Lower leg skin (tissue), 4 donors: ENCODE data around the gene MRPL36. TPM values are rescaled to one million over a fixed set of nuclear protein-coding genes. Genes with fewer than 3 reads are reported as not detected.

Source experiments
- DNase-seq, 2 donors: peaks; one replicate each; pipeline ENCODE4 v3.0.0-alpha.2; 2019; ENCODE audit warnings: low spot score in 2 of 2
- H3K4me3 ChIP-seq: fragments of 200-600 bp; sonication (generic); 2 replicates; pipeline ENCODE4 v1.5.1; 2017; ENCODE audit warnings: mild to moderate bottlenecking, low read depth; ENCODE audit not compliant: poor library complexity, severe bottlenecking
- POLR2A ChIP-seq, 2 donors: fragments of 450-650 bp; IDR thresholded peaks; one replicate each; pipeline ENCODE4 v1.6.1; 2016 to 2017; ENCODE audit warnings: antibody characterized with exemption in 2 of 2, mild to moderate bottlenecking in 1 of 2, moderate library complexity in 1 of 2
- WGBS, 2 donors: methylation state at CpG; one replicate each; pipeline ENCODE4 v1.1.5; 2018; 5-methylcytosine and 5-hydroxymethylcytosine counted together
- intact Hi-C: fragments of 100-400 bp; cut with DNase I; formaldehyde crosslinking; loops from one replicate; pipeline ENCODE4 v1.15.0; 2023; ENCODE audit warnings: low total_unique reads
- total RNA-seq, 4 donors: library from RNA; depleted of rRNA; stranded (reverse); fragments of >200 nt; gene quantifications; one replicate each; pipeline ENCODE4 v1.1.0, GENCODE V29; 2016
- TF ChIP-seq, protein P1 (sequence below), 3 donors: fragments of 450-650 bp; IDR thresholded peaks; one replicate each; pipeline ENCODE4 v1.5.1; 2016; ENCODE audit warnings: antibody characterized with exemption in 3 of 3, mild to moderate bottlenecking in 3 of 3, moderate library complexity in 2 of 3

Gene MRPL36
- total RNA-seq, 4 donors from 2014 or later: 34.6 to 59.4 (median 42.6) TPM

DNA sequence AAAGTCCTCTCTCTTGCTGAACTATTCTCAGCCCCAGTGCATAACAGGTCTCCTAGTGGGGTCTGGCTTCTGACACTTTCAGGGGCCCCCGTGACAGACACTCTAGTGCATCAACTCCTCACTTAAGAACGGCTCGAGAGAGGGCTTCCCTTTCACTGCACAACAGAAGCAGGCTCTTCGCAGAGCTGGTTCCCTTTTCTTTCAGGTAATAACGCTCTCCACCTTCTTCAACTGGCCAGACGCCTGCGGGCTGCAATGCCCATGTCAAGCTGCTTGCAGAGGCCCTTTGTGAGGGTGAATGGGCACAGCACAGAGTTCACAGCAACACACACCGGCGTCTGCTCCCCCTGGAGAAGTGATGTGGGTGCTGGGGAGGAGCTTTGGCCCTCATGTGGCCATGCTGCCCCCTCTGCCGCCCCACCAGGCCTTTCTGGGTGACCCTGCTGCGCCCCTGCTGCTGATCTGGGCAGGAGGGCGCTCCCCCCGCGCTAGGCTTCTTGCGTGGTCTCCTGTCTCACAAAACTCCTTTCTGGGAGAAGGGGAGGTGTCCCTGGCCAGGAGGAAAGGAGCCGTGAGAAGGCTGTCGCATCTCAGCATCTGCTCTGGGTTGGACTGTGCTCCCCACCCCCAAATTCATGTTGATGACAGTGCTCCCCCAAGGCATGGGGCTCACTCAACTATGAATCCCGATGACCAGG is 2.4 kb downstream of the MRPL36 start:
- WGBS, 2 donors: 90 to 91% methylated on average over 18 of the region's 18 CpGs
- DNase-seq: no peak
- intact Hi-C loops: no loop called here
- no peak overlapping the region for H3K4me3 ChIP-seq
- TF ChIP-seq, protein P1, sequence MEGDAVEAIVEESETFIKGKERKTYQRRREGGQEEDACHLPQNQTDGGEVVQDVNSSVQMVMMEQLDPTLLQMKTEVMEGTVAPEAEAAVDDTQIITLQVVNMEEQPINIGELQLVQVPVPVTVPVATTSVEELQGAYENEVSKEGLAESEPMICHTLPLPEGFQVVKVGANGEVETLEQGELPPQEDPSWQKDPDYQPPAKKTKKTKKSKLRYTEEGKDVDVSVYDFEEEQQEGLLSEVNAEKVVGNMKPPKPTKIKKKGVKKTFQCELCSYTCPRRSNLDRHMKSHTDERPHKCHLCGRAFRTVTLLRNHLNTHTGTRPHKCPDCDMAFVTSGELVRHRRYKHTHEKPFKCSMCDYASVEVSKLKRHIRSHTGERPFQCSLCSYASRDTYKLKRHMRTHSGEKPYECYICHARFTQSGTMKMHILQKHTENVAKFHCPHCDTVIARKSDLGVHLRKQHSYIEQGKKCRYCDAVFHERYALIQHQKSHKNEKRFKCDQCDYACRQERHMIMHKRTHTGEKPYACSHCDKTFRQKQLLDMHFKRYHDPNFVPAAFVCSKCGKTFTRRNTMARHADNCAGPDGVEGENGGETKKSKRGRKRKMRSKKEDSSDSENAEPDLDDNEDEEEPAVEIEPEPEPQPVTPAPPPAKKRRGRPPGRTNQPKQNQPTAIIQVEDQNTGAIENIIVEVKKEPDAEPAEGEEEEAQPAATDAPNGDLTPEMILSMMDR (IDR thresholded peaks at IDR 0.05): no peak
- no peak for TF ChIP-seq POLR2A (IDR thresholded peaks at IDR 0.05)

DNA sequence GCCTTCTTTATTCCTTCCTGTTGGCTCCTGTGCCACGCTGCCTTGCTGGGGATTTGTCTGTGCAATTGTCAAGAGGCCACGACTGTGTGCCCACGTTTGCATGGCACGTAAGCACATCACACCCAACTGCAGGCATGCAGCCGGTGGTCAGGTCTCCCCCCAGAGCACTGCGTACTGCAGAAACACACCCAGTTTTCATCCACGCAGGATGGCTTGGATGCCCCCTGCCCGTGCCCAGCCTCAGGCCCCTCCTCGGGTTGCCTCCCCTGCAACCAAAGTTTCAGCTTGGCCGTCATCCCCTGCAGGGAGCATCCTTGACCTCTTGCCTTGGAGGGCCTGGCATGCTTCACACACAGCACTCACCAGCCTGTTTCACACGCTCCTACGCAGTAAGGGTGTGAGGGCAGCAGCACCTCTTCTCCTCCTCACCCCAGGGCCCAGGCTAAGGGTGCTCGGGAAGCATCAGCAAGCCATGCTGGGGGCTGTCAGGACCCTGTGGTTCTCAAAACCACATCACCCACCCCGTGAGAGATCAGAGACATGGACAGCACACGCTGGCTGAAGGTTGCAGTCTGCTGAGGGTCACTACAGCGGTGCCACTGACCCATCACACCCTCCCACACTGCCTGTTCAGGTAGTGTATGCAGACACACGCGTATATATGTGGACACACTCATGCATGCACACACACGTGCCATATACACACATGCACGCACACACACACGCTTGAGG is 3.1 kb downstream of the MRPL36 start:
- intact Hi-C loops: no loop called here
- 84 to 90% methylated on average over 18 to 21 of the region's 21 CpGs for WGBS, 2 donors
- TF ChIP-seq POLR2A (IDR thresholded peaks at IDR 0.05): no peak
- TF ChIP-seq, protein P1 (IDR thresholded peaks at IDR 0.05): no peak
- no peak overlapping the region for H3K4me3 ChIP-seq
- no peak for DNase-seq

DNA sequence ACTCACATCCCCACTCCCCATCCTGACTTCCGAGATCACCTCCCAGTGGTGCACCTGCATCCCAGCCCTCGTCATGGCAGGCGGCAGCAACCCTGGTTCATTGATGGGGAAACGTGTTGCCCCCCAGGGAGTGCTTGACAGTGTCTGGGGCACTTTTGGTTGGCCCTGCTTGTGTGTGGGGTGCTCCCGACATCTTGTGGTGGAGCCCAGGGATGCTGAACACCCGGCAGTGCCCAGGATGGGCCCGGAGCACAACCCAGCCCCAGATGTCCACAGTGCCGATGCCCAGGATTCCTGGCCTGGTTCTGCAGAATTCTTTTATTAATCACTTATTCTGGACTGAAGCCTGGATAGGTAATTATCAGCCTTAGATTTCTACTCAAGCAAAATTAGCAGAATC is 3.7 kb downstream of the MRPL36 start:
- DNase-seq: no peak
- intact Hi-C loops: no loop called here
- WGBS, 2 donors: 67 to 85% methylated on average over 8 of the region's 8 CpGs
- TF ChIP-seq, protein P1 (IDR thresholded peaks at IDR 0.05): no peak
- H3K4me3 ChIP-seq: no peak overlapping the region

DNA sequence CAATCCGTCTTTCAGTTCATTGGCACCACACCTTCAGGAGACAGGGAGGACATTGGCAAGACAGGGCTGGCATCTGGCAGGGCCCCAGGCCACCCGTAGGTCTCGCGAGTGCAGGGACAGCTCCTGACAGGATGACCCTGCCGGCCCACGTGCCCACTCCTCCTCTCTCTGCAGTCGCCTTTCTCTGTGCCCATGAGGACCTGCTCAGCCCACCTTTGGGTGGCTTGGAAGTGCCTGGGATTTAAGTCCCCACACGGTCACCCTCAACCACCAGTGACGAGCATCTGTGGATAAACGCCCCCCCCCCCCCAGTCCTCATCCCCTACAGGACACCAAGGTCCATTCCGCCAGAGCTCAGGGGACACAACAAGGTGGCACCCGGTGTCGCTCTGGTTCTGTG is 4.1 kb downstream of the MRPL36 start:
- DNase-seq: no peak
- H3K4me3 ChIP-seq: no peak overlapping the region
- TF ChIP-seq, protein P1 (IDR thresholded peaks at IDR 0.05): no peak
- TF ChIP-seq POLR2A (IDR thresholded peaks at IDR 0.05): no peak
- WGBS, 2 donors: 73 to 85% methylated on average over 12 to 13 of the region's 13 CpGs
- intact Hi-C loops: no loop called here

DNA sequence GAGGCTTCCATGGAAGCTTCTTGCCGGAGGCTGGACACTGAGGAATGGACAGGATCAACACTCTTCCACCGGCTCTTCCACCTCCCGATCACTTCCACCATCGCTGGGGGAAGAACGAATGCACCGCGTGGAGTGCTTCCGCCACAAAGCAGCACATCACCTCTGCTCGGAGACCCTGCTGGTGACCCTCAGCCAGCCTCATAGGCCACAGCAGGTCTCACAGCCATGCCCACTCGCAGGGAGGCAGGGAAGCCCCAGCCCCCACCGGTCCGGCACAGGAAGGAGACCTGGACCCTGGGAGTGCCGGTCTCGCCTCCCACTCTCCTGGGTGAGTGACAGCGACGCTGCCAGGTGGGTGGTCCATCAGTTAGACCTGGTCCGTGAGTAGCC is 4.7 kb downstream of the MRPL36 start:
- DNase-seq: no peak
- WGBS, 2 donors: 84 to 93% methylated on average over 13 to 17 of the region's 17 CpGs
- H3K4me3 ChIP-seq: no peak overlapping the region
- TF ChIP-seq POLR2A (IDR thresholded peaks at IDR 0.05): no peak
- TF ChIP-seq, protein P1 (IDR thresholded peaks at IDR 0.05): no peak
- intact Hi-C loops: no loop called here
